GM19023 (cell line): ENCODE data around the gene CYP2F1.
"Not testable (repeated sequence)": the region's sequence is repeated elsewhere in the genome, so short reads cannot be mapped to it uniquely, and the experiment has no call there.

Experiments
- ATAC-seq: cut with Tn5 transposase; IDR thresholded peaks from one replicate; pipeline ENCODE4 v1.9.1; 2021; ENCODE audit warnings: mild to moderate bottlenecking, moderate library complexity; ENCODE audit not compliant: unreplicated experiment

CYP2F1 gene

GRCh38 chr19:41126765-41127203, 12.6 kb downstream of the CYP2F1 start:
- not testable (repeated sequence) for ATAC-seq

- not testable (repeated sequence) for ATAC-seq
Measured at GRCh38 chr19:41127362-41127761, 13.1 kb downstream of the CYP2F1 start.

GRCh38 chr19:41127801-41128300, 13.6 kb downstream of the CYP2F1 start:
- ATAC-seq: not testable (repeated sequence)

- ATAC-seq: no peak
Measured at GRCh38 chr19:41128692-41129091, 14.5 kb downstream of the CYP2F1 start.

GRCh38 chr19:41131186-41131585, 17.0 kb downstream of the CYP2F1 start:
- ATAC-seq: no peak

GRCh38 chr19:41133260-41133659, 19.0 kb downstream of the CYP2F1 start:
- no peak for ATAC-seq

GRCh38 chr19:41134616-41135015, 20.4 kb downstream of the CYP2F1 start:
- no peak for ATAC-seq

- not testable (repeated sequence) for ATAC-seq
Measured at GRCh38 chr19:41135390-41136384, 21.5 kb downstream of the CYP2F1 start.

- no peak for ATAC-seq
Measured at GRCh38 chr19:41136636-41137455, 22.6 kb downstream of the CYP2F1 start.

GRCh38 chr19:41144403-41144802, 30.2 kb downstream of the CYP2F1 start:
- ATAC-seq: no peak

GRCh38 chr19:41149831-41150230, 35.6 kb downstream of the CYP2F1 start:
- no peak for ATAC-seq

GRCh38 chr19:41150986-41151385, 36.8 kb downstream of the CYP2F1 start:
- ATAC-seq: not testable (repeated sequence)

- ATAC-seq: no peak
Measured at GRCh38 chr19:41154060-41154459, 39.8 kb downstream of the CYP2F1 start.

GRCh38 chr19:41156207-41156606, 42.0 kb downstream of the CYP2F1 start:
- ATAC-seq: no peak

GRCh38 chr19:41159881-41160280, 45.6 kb downstream of the CYP2F1 start:
- no peak for ATAC-seq

GRCh38 chr19:41161903-41162302, 47.7 kb downstream of the CYP2F1 start:
- ATAC-seq: no peak

GRCh38 chr19:41166944-41167804, 52.9 kb downstream of the CYP2F1 start:
- ATAC-seq: no peak

GRCh38 chr19:41172297-41173164, 58.3 kb downstream of the CYP2F1 start:
- no peak for ATAC-seq

GRCh38 chr19:41174297-41174928, 60.2 kb downstream of the CYP2F1 start:
- no peak for ATAC-seq
